Neural cell (in vitro differentiated cells): Measurements from ENCODE around the gene ATP5PF.

Experiments used
- EP300 ChIP-seq: fragments of 450-650 bp; conservative IDR thresholded peaks from 2 replicates; pipeline ENCODE4 v1.6.1; 2014; ENCODE audit warnings: antibody characterized with exemption, mild to moderate bottlenecking, moderate library complexity; ENCODE audit not compliant: poor library complexity, severe bottlenecking
- EZH2 ChIP-seq: fragments of 200-600, 300-800 bp; shearing (Covaris generic), sonication (generic); IDR thresholded peaks from 2 replicates; pipeline ENCODE4 v1.6.1; 2014; ENCODE audit warnings: antibody characterized with exemption, low read length, borderline replicate concordance, mild to moderate bottlenecking; ENCODE audit not compliant: insufficient read depth, poor library complexity, severe bottlenecking
- RAD21 ChIP-seq: fragments of 450-650 bp; conservative IDR thresholded peaks from 2 replicates; pipeline ENCODE4 v1.6.1; 2014; ENCODE audit warnings: antibody characterized with exemption, mild to moderate bottlenecking, moderate library complexity
- TF ChIP-seq, protein P1 (sequence below): fragments of 450-650 bp; IDR thresholded peaks from 2 replicates; pipeline ENCODE4 v1.5.1; 2014; ENCODE audit warnings: antibody characterized with exemption, mild to moderate bottlenecking, moderate library complexity; ENCODE audit not compliant: poor library complexity, severe bottlenecking

DNA sequence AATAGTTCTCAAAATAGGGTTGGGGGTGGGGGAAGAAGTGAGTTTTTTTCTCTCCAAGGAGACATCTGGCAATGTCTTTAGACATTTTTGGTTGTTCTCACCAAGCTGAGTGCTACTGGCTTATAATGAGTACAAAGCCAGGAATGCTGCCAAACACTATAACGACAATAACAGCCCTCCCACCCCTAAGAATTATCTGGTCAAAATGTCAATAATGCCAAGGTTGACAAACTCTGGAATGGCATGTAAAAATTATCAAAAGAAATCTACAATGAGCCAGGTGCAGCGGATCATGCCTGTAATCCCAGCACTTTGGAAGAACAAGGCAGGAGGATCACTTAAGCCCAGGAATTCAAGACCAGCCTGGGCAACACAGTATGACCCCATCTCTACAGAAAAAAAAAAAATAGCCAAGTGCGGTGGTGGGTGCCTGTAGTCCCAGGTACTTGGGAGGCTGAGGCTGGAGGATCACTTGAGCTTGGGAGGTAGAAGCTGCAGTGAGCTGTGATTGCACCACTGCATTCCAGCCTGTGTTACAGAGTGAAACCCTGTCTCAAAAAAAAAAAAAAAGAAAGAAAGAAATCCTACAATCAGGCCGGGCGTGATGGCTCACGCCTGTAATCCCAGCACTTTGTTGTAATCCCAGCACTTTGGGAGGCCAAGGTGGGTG is 2.5 kb downstream of the ATP5PF start:
- TF ChIP-seq RAD21 (no peak), EZH2 (no peak), EP300 (no peak)
- TF ChIP-seq, protein P1, sequence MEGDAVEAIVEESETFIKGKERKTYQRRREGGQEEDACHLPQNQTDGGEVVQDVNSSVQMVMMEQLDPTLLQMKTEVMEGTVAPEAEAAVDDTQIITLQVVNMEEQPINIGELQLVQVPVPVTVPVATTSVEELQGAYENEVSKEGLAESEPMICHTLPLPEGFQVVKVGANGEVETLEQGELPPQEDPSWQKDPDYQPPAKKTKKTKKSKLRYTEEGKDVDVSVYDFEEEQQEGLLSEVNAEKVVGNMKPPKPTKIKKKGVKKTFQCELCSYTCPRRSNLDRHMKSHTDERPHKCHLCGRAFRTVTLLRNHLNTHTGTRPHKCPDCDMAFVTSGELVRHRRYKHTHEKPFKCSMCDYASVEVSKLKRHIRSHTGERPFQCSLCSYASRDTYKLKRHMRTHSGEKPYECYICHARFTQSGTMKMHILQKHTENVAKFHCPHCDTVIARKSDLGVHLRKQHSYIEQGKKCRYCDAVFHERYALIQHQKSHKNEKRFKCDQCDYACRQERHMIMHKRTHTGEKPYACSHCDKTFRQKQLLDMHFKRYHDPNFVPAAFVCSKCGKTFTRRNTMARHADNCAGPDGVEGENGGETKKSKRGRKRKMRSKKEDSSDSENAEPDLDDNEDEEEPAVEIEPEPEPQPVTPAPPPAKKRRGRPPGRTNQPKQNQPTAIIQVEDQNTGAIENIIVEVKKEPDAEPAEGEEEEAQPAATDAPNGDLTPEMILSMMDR, result no peak
